ENCODE data around the gene FAM168A.

Gene FAM168A

DNA sequence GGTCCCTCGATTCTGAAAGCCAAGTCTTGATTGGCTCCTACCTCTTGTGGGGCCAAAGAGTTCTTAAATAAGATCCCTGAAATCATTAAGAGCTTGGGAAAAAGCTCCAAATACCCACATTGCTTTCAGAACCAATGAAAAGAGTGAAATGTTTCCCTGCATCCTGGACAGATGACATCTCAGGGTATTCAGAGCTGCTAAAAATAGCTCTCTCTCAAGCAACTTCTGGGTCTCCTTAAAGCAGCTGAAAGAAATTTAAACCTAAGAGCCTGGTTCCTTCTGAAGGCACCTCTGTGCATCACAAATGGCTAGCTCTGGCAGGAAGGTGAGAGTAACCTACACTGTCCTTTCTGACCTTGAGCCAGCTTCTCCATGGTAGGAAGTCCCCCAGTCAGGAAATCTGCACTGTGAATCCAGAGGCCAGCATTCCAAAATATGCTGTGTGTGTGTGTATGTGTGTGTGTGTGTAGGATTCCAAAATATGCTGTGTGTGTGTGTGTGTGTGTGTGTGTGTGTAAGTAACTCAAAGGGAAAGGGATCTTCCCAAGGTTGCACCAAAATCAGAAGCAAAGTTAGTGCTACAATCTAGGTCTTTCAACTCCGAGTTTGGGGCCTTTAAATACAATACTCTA, 171.6 kb downstream of the FAM168A start:
- peak; percentile 50 for DNase-seq (ENCODE audit: low spot score)

DNA sequence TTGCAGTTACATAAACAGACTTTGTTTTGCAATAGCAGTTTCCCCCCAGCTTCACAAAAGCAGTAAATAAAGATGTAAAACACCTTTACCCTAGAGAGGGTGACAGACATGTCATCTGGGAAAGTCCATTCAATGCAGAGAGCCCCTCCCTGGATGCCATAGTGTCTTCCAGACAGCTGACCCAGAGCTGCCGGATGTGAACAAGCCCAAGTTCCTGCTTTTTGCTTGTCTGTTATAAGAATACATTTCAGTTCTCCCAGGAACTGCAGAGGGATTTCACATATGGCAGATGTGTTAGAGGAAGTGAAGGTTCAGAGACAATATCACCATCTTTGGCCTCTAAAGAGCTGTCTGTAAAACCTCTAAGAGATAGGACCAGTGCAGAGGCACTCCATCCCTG, 172.8 kb downstream of the FAM168A start:
- DNase-seq (ENCODE audit: low spot score): peak; percentile 66

DNA sequence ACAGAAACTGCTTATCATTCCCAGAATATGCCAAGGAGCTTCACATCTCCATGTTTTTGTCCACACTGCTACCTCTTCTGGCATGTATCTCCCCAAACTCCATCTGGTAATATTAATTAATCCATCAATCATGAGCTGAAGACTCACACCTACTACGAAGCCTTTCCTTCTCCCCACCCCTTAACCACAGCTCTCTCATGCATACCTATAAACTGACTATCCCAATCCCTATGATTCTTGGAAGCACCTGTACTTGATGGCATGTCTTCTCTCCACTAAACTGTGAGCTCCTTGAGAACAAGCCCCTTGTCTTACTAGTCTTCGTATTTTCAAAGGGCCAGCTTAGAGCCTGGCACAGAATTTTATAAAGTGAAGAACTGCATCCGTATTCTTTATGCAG, 174.4 kb downstream of the FAM168A start:
- no peak for DNase-seq (ENCODE audit: low spot score)

DNA sequence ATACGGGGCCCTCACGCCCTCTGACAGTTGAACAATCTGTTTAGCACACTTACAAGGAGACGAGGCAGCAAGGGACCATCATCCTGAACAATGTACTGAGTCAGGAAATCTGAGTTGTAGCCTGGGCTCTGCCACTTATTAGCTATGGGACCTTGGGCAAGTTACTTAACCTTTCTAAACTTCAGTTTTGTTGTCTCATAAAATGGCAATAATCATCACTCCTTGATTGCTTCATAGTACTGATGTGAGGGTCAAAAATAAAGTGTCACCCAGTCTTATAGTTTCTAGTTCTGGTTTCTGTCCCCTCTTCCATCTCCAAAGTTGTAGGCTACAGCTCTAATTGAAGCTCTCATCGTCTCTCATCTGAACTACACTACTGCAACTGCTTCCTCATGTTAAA, 175.0 kb downstream of the FAM168A start:
- DNase-seq (ENCODE audit: low spot score): no peak

DNA sequence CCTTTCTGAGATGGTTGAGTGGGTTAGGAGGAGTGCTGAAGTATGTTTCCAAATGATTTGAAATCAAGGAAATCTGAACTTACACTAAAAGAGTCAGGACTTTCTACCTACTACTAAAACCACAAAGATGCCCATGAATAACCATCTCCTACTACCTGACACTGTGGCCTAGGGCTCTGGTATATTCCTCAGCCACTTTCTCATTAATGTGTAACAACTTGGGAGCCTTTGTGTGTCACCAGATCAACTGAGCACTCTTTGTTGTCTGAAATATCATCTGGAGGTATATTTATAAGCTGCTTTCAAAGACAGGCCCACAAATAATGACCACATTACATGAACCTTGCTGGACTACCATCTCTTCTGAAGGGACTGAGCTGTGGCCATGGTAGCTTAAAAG, 177.8 kb downstream of the FAM168A start:
- DNase-seq (ENCODE audit: low spot score): no peak

DNA sequence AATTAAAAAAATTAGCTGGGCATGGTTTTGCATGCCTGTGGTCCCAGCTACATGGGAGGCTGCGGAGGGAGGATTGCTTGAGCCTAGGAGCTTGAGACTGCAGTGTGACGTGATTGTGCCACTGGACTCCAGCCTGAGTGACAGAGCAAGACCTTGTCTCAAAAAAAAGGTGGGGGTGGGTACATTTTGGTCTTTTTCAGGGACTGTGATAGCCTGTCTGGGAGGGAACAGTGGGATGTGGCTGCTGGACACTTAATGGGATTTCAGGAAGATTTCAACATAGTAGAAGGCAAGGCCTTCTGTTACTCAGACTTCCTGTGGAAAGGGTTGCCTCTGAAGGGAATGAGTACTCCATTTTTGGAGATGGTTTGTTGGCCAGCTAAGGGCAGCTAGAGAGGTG, 181.1 kb downstream of the FAM168A start:
- DNase-seq (ENCODE audit: low spot score): no peak

DNA sequence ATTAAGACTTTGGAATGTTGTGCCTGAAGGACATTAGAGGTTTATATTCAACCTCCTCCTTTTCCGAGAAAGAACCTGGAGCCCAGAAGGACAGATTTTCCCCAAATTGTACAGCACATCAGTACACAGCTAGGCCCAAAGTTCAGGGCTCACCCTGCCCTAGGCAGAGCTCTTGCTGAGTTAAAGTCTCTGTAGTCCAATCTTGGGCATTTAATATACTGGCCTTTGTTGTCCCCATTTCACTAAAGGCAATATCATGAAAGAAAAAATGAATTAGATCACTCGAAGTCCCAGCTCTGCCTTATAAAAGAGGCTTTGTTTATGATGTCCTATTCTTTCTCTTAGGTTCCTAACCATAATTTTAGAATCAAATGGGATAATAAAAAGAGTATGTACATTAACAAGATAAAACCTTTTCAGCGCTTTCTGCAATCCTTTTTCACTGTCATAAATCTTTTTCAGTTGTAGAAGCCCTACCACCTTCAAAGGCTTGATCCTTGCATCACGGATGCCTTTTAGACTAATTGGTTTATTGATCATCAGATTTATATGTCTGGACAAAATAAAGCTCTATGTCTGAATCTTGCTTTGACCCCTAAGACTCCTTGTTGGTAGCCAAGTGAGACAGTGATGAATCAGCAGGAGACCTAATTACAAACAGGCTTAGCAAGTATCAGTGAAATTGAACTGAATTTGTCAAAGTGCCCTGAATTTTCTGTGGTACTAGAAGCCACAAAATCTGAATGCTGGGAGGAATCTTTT, 181.9 kb downstream of the FAM168A start:
- DNase-seq (ENCODE audit: low spot score): no peak

DNA sequence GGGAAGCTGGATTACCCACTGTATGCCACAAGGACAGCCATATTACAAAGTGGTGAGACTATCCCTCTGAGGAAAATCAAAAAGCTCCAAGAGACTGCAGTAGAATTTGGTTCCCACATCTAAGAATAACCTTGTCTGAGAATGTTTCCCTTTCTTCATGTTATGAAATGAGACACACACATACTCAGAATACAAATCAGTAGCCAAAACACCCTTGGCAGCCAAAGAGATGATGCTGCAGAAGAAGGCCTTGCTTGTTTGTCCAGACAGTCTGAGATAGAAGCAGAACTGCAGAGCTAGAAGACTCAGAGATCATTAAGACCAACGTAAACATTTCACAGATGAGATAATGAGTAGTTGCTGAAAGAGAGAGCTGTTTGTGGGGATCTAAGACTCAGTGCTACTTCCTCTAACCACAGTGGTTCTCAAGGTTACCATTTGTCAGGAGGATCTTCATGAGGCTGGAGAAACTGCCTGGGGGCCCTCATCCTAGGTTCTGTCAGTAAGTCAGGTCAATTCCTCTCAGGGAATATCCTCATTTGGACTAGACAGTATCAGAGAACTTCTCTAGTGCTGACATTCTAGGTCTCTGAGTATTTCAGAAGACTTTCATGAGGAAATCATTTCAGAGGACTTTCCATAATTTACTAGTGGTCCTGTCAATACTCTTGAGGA, 182.8 kb downstream of the FAM168A start:
- peak; percentile 90 for DNase-seq (ENCODE audit: low spot score)

DNA sequence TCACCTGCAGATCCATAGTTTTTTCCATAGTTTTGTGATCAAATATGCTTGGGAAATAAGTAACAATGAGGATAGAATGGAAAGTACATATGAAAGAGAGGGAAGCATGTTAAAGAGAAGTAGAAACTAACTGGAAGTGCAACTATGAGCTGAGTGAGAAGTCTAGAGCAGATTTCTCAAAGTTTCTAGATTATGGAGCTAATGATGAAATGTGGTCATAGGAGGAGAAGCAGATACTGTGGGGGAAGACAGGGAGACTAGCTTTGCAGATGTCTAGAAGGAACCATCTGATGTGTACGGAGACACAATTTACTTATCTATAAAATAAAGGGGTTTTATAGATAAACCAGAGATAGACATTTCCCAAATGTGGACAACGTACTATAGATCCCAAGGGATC, 184.7 kb downstream of the FAM168A start:
- DNase-seq (ENCODE audit: low spot score): peak; percentile 67

DNA sequence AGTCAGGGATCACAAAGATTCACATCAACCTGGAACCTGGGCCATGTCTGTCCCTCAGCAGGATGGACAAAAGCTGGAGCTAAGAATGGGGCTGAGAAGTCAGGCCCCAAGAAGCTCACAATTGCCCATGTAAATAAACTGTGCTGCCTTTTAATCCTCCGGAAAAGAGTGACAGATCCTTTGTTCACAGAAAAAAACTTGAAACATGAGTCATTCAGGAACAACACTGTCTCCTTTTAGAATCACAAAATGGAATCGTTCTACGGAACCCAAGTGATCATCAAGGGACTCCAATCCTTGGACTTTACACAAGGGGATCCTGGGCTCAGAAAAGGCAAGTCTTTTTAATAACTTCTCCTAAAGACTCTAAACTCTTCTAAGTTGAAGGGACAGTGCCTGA, 185.6 kb downstream of the FAM168A start:
- DNase-seq (ENCODE audit: low spot score): peak; percentile 72

DNA sequence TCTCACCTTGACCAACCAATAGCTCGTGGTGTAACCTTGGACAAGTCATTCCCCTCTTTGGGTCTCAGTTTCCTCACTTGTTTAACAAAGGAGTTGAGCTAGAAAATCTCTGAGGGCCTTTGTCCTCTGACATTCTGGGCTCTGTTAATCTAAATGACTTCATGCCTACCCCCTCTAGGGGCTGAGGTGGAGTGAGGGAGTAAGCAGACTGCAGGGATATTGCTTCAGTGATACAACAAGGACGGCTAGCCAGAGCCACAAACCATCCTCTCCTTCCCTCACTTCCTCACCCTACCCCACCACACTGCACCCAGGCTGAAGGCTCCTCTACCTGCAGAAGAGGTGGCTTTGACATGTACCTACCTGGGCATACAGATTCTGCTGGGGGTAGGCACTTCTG, 186.9 kb downstream of the FAM168A start:
- no peak for DNase-seq (ENCODE audit: low spot score)

DNA sequence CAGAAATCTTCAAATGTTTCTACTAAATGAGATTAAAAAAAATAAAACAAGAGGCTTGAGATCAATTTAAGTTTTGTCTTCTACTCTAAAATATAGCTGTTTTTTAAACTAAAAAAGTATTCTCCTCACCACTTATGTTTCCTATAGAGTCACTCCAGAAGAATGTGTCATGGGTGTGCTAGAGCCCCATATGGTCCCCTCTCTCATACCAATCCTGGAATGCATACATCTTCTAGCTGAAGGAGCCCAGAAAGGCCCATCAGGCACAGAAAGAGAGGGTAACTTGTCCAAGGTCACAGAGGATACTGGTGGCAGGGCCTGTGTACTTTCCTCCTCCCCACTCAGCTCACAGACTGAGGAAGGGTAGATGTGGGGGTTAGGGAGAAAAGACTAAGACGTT, 187.3 kb downstream of the FAM168A start:
- no peak for DNase-seq (ENCODE audit: low spot score)

DNA sequence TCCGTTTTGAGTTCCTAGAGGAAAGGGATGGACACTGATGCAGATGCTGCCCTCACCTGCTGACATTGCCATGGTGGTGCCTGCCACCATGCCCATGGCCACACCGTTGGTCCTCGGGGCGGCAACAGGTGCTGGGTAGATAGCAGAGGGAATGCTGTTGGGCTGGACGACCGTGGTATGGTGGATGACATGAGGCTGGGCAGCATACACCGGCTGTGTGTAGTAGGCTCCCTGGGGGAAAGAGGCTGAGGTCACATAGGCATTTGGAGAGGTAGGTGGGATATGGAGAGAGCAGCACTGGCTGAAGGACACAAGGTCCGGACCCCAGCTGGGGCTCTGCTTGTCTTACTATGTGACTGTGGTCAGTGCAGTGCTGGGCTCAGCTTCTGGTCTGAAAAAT, 188.5 kb downstream of the FAM168A start:
- DNase-seq (ENCODE audit: low spot score): no peak

DNA sequence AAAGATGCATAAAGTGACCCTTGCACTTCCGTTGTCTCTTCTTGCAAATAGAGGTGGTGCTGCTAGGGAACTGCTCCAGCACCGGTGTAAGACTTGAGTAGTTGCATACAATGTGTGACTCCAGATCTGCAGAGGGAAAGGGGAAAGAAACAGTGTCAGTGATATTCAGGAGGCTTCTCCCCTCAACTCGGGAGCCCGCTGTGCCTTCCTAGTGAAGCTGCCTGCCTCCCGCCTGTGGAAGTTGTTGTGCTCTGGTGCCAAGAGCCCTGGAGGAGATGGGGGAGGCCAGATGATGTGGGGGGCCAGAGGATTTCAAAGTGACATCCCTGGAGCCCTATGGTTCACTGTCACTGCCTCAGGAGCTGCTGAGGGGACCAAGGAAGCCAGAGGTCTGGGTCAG, 191.3 kb downstream of the FAM168A start:
- DNase-seq (ENCODE audit: low spot score): no peak

DNA sequence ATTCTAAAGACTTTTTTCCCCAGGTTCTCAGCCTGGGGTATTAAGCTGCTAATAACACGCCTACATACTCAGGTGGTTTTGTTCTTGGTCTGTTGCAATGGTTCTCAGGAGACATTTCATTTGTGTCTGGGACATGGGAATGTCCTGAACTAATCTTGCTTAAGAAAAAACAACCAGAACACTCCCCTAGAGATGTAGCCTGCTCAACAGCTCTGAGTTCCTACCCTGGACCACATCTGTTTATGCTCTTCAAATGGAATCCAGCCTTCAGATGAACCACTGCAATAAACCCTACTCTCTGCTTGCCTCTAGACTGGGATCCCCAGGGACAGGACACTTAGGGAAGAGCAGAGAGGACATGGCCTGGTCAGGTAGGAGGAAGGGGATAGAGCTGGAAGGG, 191.8 kb downstream of the FAM168A start:
- DNase-seq (ENCODE audit: low spot score): no peak

DNA sequence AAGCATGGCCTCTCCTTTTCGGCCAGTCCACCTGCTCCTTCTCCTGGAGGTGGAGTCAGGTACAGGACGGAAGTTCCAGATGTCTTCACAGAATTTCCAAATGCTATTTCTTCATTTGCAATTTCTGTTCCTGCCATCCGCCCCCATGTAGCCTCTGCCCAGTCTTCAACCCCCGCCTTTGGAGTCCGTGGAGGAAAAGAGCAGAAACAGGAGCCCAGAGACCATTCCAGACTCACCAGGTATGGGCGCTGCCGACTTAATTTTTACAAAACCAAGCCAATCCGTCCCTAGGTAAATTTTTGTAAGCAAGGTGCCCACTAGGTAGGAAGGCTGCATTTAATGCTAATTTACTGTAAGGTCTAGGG, 192.8 kb downstream of the FAM168A start:
- no peak for DNase-seq (ENCODE audit: low spot score)

DNA sequence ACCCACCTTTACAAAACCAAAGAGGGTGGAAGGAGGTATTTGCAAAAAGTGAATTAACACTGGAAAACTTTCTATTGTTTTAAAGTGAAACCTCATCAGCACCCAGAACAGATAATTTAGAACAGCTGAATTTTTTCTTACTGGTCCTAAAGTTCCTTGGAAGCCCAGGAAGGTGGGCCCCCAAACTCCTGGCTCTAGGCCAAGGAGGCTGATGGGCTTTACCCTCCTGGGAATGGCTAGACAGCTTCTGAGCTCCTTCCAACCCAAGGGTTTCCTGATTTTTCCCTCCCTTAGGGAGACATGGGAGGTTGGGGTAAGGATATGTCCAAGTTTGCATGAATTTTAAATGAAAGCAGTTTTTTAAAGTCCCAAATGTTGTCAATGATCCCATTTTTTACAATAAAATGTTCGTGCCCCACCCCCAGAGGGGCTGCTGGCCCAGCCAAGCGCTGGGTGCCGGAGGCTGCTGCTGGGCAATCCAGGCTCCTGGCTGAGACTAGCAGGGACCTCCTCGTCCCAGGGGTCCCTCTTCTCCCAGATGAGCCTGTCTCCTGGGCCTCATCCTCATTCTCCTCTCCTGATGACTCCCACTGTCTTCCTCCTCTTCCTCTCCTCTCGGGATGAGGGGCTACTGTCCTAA, 193.3 kb downstream of the FAM168A start:
- no peak for DNase-seq (ENCODE audit: low spot score)

DNA sequence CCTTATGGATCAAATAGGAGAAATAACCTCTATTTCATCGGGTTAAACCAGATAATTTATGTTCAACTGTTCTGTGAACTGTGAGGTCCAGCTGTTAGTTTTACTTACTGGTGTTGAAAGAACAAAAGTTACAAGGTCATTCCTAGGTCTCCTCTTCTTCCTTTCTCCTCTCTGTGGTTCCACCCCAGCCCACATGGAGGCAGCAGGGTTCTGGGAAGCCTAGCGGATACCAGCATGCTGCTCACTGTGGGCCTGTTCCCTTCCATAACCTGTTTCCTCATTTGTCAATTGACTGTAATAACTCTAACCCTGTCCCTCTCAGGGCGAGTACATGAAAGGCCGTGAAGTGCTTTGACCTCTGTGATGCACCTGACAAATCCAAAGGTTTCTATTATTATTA, 193.9 kb downstream of the FAM168A start:
- peak; percentile 90 for DNase-seq (ENCODE audit: low spot score)

DNA sequence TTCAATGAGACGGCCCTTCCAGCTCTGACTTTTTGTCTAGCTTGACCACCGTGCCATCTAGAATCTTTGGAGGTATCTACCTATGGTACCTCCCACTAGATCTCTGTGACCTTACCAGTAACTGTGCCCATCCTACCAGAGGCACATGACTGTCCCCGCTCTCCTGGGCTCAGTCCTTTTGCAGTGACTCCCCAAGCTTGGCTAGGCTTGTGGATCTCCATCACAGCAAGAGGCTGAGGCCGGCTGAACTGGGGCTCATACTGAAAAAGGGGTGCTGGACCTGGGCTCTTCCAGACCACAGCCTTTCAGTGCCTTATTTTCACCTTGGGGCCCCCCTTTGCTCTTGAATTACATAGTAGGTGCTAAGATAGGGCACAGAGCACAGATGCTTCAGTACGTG, 194.4 kb downstream of the FAM168A start:
- DNase-seq (ENCODE audit: low spot score): no peak

DNA sequence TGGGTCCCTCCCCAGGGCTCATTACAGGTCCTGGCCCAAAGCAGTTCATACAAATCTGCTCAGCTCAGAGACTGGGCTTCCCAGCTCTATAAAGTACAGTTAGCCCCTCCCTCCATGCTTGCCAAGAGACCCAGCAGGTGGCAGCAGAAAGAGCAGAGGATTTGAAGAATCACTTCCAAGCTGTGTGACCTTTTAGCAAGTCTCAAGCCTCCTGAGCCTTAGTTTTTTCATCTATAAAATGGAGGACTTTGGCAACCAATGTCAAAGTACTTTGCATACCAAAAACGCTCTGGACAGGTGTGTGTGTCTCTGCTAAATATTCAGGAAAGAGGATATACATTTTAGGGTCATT, 195.1 kb downstream of the FAM168A start:
- DNase-seq (ENCODE audit: low spot score): no peak

DNA sequence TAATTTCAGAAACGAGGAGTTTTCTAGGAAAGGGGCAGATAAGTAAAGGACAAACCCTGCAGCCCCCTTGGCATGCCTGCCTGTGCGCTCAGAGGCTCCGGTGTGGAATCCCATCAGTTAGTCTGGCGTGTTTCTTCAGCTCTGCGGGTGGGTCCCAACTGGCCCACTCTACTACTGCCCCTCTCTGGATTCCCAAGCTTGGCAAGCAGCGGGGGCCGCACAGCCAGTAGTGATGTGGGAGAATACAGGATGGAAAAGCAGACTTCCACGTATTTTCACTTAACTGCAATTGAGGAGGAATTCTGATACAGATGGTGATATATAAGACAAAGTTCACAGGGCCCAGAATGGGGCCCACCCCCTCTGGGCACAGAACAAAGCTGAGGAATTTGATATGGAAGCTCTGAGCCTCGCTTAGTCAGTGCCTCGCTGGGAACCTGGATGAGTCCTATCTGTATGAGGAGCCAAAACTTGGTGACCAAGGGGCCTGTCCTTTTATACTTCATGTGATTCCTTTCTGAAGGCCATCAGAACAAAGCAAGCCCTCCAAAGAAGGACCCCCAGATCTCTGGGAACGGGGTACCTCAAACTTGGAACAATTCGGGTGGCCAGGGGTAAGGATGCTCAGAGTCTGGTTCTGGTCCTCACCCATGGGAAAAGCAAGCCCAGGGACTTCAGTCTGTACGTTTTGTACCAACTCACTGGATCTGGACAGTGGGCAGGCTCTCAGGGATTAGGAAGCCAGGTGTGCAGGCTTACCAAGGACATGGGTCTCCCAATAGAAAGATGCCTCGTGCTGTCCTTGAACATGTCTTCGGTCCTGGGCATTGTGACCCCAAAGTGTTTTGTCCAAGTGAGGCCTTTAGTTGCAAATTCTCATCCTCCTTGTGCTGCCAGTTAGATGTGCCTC, 195.7 kb downstream of the FAM168A start:
- no peak for DNase-seq (ENCODE audit: low spot score)
